K562 (cell line): ENCODE measurements around the gene DTYMK. TPM values are rescaled to one million over a fixed set of nuclear protein-coding genes. Genes with fewer than 3 reads are reported as not detected.

Experiments used
- ATAC-seq: fragments of 200-7000 bp; cut with Tn5 transposase; 3 replicates; pipeline ENCODE4 v1.9.1; 2020; ENCODE audit warnings: moderate library complexity
- BruUV-seq: library from RNA; stranded (reverse); fragments of 400-500 nt; replicated peaks from 2 replicates; lab custom pipeline; 2021; lab: Mats Ljungman, UMichigan
- CTCF ChIA-PET: fragments of 300-600 bp; formaldehyde crosslinking; extraction: SDS; loops from one replicate; lab custom pipeline; 2021; ENCODE audit warnings: low intra/inter-chr PET ratio; lab: Yijun Ruan, JAX
- POLR2A ChIA-PET: fragments of 300-600, 350-650 bp; sonication (Branson Sonifier 250); formaldehyde crosslinking; extraction: SDS; loops from one replicate; lab custom pipeline; 2021; ENCODE audit warnings: antibody characterized with exemption, inconsistent platforms; lab: Yijun Ruan, JAX
- DNase-seq, 4 experiments: peaks; one replicate each; pipeline versions ENCODE4 v3.0.0 to v3.0.0-alpha.2; 2011 to 2018; ENCODE audit warnings: low spot score in 3 of 4, mixed read lengths in 3 of 4; ENCODE audit errors: extremely low read depth in 1 of 4
- FAIRE-seq: peaks from 2 replicates; lab custom pipeline; 2011; peaks lifted over from hg19 to GRCh38; lab: Jason Lieb, UNC
- H2AFZ ChIP-seq: 2 replicates; pipeline ENCODE4 v1.6.0; 2011; ENCODE audit warnings: low read depth, low read length, control low read depth, inconsistent platforms
- H3K27ac ChIP-seq: fragments of 200-600 bp; 3 replicates; pipeline ENCODE4 v1.8.0; 2011; ENCODE audit warnings: low read depth, mild to moderate bottlenecking, control low read depth, inconsistent platforms, low read length, moderate library complexity, mixed read lengths; ENCODE audit errors: extremely low read depth
- H3K27me3 ChIP-seq, 2 experiments: fragments of 300-600 bp in 1 of 2; 2 replicates in 1 of 2; 3 replicates in 1 of 2; pipeline versions ENCODE4 v1.6.0 to v1.8.0; 2011; ENCODE audit warnings: inconsistent platforms in 2 of 2, low read length in 2 of 2, mild to moderate bottlenecking in 1 of 2, mixed read lengths in 1 of 2, moderate library complexity in 1 of 2; ENCODE audit not compliant: control insufficient read depth in 2 of 2, insufficient read depth in 2 of 2
- H3K36me3 ChIP-seq: fragments of 300-600 bp; 3 replicates; pipeline ENCODE4 v1.8.0; 2011; ENCODE audit warnings: mild to moderate bottlenecking, low read length, inconsistent platforms; ENCODE audit not compliant: control insufficient read depth, insufficient read depth
- H3K4me1 ChIP-seq, 2 experiments: fragments of 200-600 bp in 1 of 2; replicated peaks in 1 of 2; 2 replicates in 1 of 2; 3 replicates in 1 of 2; pipeline versions ENCODE4 v1.5.1 to v1.8.0; 2011; ENCODE audit warnings: inconsistent platforms in 2 of 2, low read length in 2 of 2, mild to moderate bottlenecking in 1 of 2, mixed read lengths in 1 of 2, moderate library complexity in 1 of 2; ENCODE audit not compliant: control insufficient read depth in 2 of 2, insufficient read depth in 2 of 2
- H3K4me2 ChIP-seq: 2 replicates; pipeline ENCODE4 v1.6.1; 2011; ENCODE audit warnings: low read length, control low read depth, inconsistent platforms, mixed read lengths; ENCODE audit not compliant: insufficient read depth
- H3K4me3 ChIP-seq: fragments of 200-600 bp; sonication (generic), shearing (Covaris generic); 2 replicates; pipeline ENCODE4 v1.5.1; 2016; ENCODE audit warnings: control low read depth, inconsistent platforms
- H3K79me2 ChIP-seq: fragments of 200-600 bp; 3 replicates; pipeline ENCODE4 v1.8.0; 2011; ENCODE audit warnings: low read length, inconsistent platforms; ENCODE audit not compliant: control insufficient read depth, insufficient read depth
- H3K9ac ChIP-seq, 2 experiments: 2 replicates each; pipeline versions ENCODE4 v1.6.0 to v1.6.1; 2011; ENCODE audit warnings: low read depth in 2 of 2, low read length in 2 of 2, control low read depth in 1 of 2, inconsistent platforms in 1 of 2, mild to moderate bottlenecking in 1 of 2, mixed read lengths in 1 of 2; ENCODE audit not compliant: insufficient read depth in 1 of 2
- H3K9me1 ChIP-seq: one replicate; pipeline ENCODE4 v1.6.0; 2011; ENCODE audit warnings: inconsistent platforms, mild to moderate bottlenecking, low read length, moderate library complexity; ENCODE audit not compliant: control insufficient read depth, insufficient read depth
- H3K9me3 ChIP-seq: replicated peaks from 2 replicates; pipeline ENCODE4 v1.5.1; 2011; ENCODE audit warnings: low read depth, low read length, inconsistent platforms; ENCODE audit not compliant: control insufficient read depth, insufficient read depth
- H4K20me1 ChIP-seq: replicated peaks from 2 replicates; pipeline ENCODE4 v1.6.1; 2011; ENCODE audit warnings: low read length, inconsistent platforms, mixed read lengths; ENCODE audit not compliant: control insufficient read depth, insufficient read depth
- BCOR ChIP-seq: fragments of 450-650 bp; IDR thresholded peaks from 2 replicates; pipeline ENCODE4 v1.6.1; 2016
- HMG20A ChIP-seq: fragments of 450-650 bp; formaldehyde crosslinking; conservative IDR thresholded peaks from 2 replicates; pipeline ENCODE4 v1.4.0; 2020; ENCODE audit warnings: mild to moderate bottlenecking, mixed read lengths
- NFIX ChIP-seq: fragments of 250-450 bp; sonication (Bioruptor Pico); IDR thresholded peaks from 2 replicates; pipeline ENCODE4 v1.4.0; 2020; ENCODE audit warnings: low read depth, mild to moderate bottlenecking, moderate library complexity
- NFYB ChIP-seq: IDR thresholded peaks from 2 replicates; pipeline ENCODE4 v1.6.1; 2011; ENCODE audit warnings: mild to moderate bottlenecking, moderate library complexity; ENCODE audit not compliant: insufficient read length; ENCODE audit errors: extremely low read depth
- RAD21 ChIP-seq, 2 experiments: fragments of 250-450 bp in 1 of 2; fragments of 450-650 bp in 1 of 2; sonication (Bioruptor Pico) in 1 of 2; formaldehyde crosslinking in 1 of 2; IDR thresholded peaks in 1 of 2; conservative IDR thresholded peaks in 1 of 2; 2 replicates each; pipeline versions ENCODE4 v1.4.0 to v1.8.0; 2020 to 2022; ENCODE audit warnings: mild to moderate bottlenecking in 2 of 2, moderate library complexity in 1 of 2
- RBM25 ChIP-seq: fragments of 200-400 bp; formaldehyde crosslinking; IDR thresholded peaks from 2 replicates; pipeline ENCODE4 v1.6.1; 2018; ENCODE audit warnings: low read length, low read depth, moderate library complexity; ENCODE audit not compliant: severe bottlenecking
- SMC3 ChIP-seq: conservative IDR thresholded peaks from 2 replicates; pipeline ENCODE4 v1.6.1; 2011; ENCODE audit warnings: low read depth, low read length, improper control_type of control experiment; ENCODE audit not compliant: insufficient read depth
- ZNF23 ChIP-seq: fragments of 250-450 bp; sonication (Bioruptor Pico); IDR thresholded peaks from 2 replicates; pipeline ENCODE4 v1.4.0; 2020; ENCODE audit warnings: mild to moderate bottlenecking
- ZNF436 ChIP-seq: fragments of 250-450, 450-650 bp; sonication (Bioruptor Pico); formaldehyde crosslinking; IDR thresholded peaks from 2 replicates; pipeline ENCODE4 v1.7.0; 2020; ENCODE audit warnings: mild to moderate bottlenecking
- ZNF589 ChIP-seq: fragments of 200-800 bp; sonication (Bioruptor generic); IDR thresholded peaks from 2 replicates; pipeline ENCODE4 v1.6.1; 2016; ENCODE audit warnings: low read depth, missing genetic modification characterization, missing compliant biosample characterization
- ZNF75A ChIP-seq: fragments of 450-650 bp; formaldehyde crosslinking; IDR thresholded peaks from 2 replicates; pipeline ENCODE4 v1.4.0; 2020; ENCODE audit warnings: mild to moderate bottlenecking
- WGBS: fragments of 100-300 bp; shearing (Covaris generic); methylation state at CpG from one replicate; pipeline ENCODE4 v1.1.6; 2016; ENCODE audit warnings: low coverage, mixed read lengths; ENCODE audit not compliant: insufficient coverage; ENCODE audit errors: missing lambda C conversion rate; 5-methylcytosine and 5-hydroxymethylcytosine counted together
- in situ Hi-C: fragments of 300-500 bp; cut with MboI; formaldehyde crosslinking; loops from 4 replicates; pipeline ENCODE4 v1.15.0; 2018; ENCODE audit warnings: inconsistent platforms, mixed read lengths
- intact Hi-C: fragments of 100-400 bp; cut with micrococcal nuclease; formaldehyde crosslinking; loops from 2 replicates; pipeline ENCODE4 v1.14.2; 2022
- polyA plus RNA-seq, 8 experiments: library from polyadenylated mRNA; depleted of rRNA in 4 of 8; stranded (reverse) in 5 of 8; unstranded in 3 of 8; fragments of >200 nt; fragmentation: Nextera tagmentation in 2 of 8; fragmentation: Illumina TruSeq in 1 of 8; extraction: Ambion mirVana in 2 of 8; extraction: Trizol in 1 of 8; gene quantifications; 2 replicates each; pipeline versions ENCODE4 v1.2.1 to v1.2.3, GENCODE V29; 2011 to 2014; ENCODE audit warnings: inconsistent platforms in 1 of 8, missing spikeins in 1 of 8
- total RNA-seq, 7 experiments: library from RNA; depleted of rRNA in 6 of 7; stranded (reverse); fragments of >200 nt in 6 of 7; fragmentation: Illumina TruSeq in 2 of 7; extraction: Trizol in 2 of 7; gene quantifications; 2 replicates each; pipeline versions ENCODE4 v1.2.1 to v1.2.3, GENCODE V29; 2011 to 2021; ENCODE audit warnings: low replicate concordance in 1 of 7
- TF ChIP-seq, protein P1 (sequence below): sonication (generic); formaldehyde crosslinking; IDR thresholded peaks from 2 replicates; pipeline ENCODE4 v1.8.1; 2023; ENCODE audit warnings: mild to moderate bottlenecking, missing genetic modification reagents
- TF ChIP-seq, protein P2 (sequence below): sonication (generic); formaldehyde crosslinking; IDR thresholded peaks from 2 replicates; pipeline ENCODE4 v1.4.0; 2020; ENCODE audit warnings: mild to moderate bottlenecking, missing genetic modification reagents
- TF ChIP-seq, protein P3 (sequence below): fragments of 200-800 bp; sonication (Bioruptor generic); IDR thresholded peaks from 2 replicates; pipeline ENCODE4 v1.6.1; 2017; ENCODE audit warnings: missing genetic modification characterization, missing compliant biosample characterization

DTYMK gene
- total and polyA plus RNA-seq, 9 of the 15 experiments (the other 6 are each of a cell fraction or from before 2014, with no cell fraction given), result 8.2 to 85.0 (median 47.9) TPM

DNA sequence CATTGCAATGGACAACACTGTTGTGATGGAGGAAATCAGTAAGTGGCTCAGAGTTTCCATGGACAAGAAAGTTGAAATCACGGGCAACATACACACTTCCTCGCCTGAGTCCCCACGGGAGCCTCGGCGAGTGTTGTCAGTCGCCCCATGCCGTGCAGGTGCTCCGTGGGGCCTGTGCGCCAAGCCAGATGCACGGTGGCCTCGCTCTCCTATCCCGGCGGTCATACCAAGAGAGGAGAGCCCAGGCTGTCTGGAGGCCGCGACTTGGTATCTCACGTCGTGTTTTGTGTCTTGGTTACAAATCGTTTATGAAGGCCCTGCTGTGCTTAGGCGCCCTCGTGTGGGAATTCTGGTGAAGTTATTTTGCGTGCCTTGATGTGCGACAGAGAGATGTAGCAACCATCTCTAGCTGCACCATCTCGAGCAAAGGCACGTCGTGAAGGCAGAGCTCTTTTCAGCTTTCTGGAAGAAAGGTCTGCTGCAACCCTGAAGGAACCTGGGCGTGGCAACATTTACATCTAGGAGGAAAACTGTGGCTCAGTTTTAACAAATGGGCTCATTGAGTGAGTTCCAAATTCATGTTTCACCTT is 27.4 kb downstream of the DTYMK start:
- DNase-seq (peak in 1 of 4 experiments; percentile 61), FAIRE-seq (peak; percentile 74), ATAC-seq (peak; percentile 84)
- WGBS, result 69% methylated on average over 24 of the region's 26 CpGs
- Histone ChIP-seq H4K20me1 (no peaks in the 10 kb centered on the region), H3K79me2 (no peaks in the 10 kb centered on the region), H3K27me3 (no peaks in the 10 kb centered on the region), H3K4me3 (no peak overlapping the region), H3K36me3 (peaks cover 45% of the 10 kb centered on the region; the same call in 2 of the 3 replicates), H3K9me3 (no peaks in the 10 kb centered on the region), H2AFZ (no peak overlapping the region), H3K27ac (no peak overlapping the region), H3K9me1 (no peaks in the 10 kb centered on the region), H3K4me2 (no peak overlapping the region), H3K9ac (no peak overlapping the region), H3K4me1 (peaks cover 0 to 3% of the 10 kb centered on the region in 2 experiments; a peak in 1 of 5 replicates)
- CTCF ChIA-PET, result interaction anchor here (0.8 kb wide), 2 partner anchors 131 to 402 kb away, joined by 3 to 4 read pairs; no protein-coding TSS in a partner anchor
- POLR2A ChIA-PET, result interaction anchor here (0.6 to 1.6 kb wide), 8 partner anchors 9 to 220 kb away, joined by 3 to 7 read pairs (median 4); partner anchors contain the start of genes D2HGDH, DTYMK and NEU4
- intact Hi-C loops, result no loop called here
- in situ Hi-C loops, result no loop called here
- no TSS peak for BruUV-seq
- TF ChIP-seq, protein P1, sequence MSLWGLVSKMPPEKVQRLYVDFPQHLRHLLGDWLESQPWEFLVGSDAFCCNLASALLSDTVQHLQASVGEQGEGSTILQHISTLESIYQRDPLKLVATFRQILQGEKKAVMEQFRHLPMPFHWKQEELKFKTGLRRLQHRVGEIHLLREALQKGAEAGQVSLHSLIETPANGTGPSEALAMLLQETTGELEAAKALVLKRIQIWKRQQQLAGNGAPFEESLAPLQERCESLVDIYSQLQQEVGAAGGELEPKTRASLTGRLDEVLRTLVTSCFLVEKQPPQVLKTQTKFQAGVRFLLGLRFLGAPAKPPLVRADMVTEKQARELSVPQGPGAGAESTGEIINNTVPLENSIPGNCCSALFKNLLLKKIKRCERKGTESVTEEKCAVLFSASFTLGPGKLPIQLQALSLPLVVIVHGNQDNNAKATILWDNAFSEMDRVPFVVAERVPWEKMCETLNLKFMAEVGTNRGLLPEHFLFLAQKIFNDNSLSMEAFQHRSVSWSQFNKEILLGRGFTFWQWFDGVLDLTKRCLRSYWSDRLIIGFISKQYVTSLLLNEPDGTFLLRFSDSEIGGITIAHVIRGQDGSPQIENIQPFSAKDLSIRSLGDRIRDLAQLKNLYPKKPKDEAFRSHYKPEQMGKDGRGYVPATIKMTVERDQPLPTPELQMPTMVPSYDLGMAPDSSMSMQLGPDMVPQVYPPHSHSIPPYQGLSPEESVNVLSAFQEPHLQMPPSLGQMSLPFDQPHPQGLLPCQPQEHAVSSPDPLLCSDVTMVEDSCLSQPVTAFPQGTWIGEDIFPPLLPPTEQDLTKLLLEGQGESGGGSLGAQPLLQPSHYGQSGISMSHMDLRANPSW (CRISPR knock-in tag), result no peak
- no peak for TF ChIP-seq ZNF589 (CRISPR knock-in tag)
- TF ChIP-seq ZNF23 (CRISPR knock-in tag), result no peak
- TF ChIP-seq BCOR, result no peak
- TF ChIP-seq, protein P2, sequence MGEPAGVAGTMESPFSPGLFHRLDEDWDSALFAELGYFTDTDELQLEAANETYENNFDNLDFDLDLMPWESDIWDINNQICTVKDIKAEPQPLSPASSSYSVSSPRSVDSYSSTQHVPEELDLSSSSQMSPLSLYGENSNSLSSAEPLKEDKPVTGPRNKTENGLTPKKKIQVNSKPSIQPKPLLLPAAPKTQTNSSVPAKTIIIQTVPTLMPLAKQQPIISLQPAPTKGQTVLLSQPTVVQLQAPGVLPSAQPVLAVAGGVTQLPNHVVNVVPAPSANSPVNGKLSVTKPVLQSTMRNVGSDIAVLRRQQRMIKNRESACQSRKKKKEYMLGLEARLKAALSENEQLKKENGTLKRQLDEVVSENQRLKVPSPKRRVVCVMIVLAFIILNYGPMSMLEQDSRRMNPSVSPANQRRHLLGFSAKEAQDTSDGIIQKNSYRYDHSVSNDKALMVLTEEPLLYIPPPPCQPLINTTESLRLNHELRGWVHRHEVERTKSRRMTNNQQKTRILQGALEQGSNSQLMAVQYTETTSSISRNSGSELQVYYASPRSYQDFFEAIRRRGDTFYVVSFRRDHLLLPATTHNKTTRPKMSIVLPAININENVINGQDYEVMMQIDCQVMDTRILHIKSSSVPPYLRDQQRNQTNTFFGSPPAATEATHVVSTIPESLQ, result no peak
- no peak for TF ChIP-seq ZNF75A (CRISPR knock-in tag)
- TF ChIP-seq RAD21 (CRISPR knock-in tag; conservative IDR thresholded peaks at IDR 0.05 in 1 of 2, IDR thresholded peaks at IDR 0.05 in 1 of 2), result peak in 1 of 2 experiments; percentile 58; a peak in 2 of 4 replicates
- TF ChIP-seq, protein P3, sequence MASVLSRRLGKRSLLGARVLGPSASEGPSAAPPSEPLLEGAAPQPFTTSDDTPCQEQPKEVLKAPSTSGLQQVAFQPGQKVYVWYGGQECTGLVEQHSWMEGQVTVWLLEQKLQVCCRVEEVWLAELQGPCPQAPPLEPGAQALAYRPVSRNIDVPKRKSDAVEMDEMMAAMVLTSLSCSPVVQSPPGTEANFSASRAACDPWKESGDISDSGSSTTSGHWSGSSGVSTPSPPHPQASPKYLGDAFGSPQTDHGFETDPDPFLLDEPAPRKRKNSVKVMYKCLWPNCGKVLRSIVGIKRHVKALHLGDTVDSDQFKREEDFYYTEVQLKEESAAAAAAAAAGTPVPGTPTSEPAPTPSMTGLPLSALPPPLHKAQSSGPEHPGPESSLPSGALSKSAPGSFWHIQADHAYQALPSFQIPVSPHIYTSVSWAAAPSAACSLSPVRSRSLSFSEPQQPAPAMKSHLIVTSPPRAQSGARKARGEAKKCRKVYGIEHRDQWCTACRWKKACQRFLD (CRISPR knock-in tag), result no peak
- TF ChIP-seq RBM25, result no peak
- TF ChIP-seq ZNF436 (CRISPR knock-in tag), result no peak
- TF ChIP-seq NFIX (CRISPR knock-in tag), result no peak
- peak; percentile 65 for TF ChIP-seq SMC3
- no peak for TF ChIP-seq HMG20A (CRISPR knock-in tag)
- no peak for TF ChIP-seq NFYB
